ENCODE results near the gene COQ8A. TPM values are rescaled to one million over a fixed set of nuclear protein-coding genes. Genes with fewer than 3 reads are reported as not detected.

The COQ8A gene
- total RNA-seq, 1 donor from 2014 or later = 28.0 TPM

GRCh38 chr1:226937940-226938725 lies 2.0 kb upstream of the COQ8A start:
- Mint-ChIP-seq H3K27ac (peak overlapping the region; percentile 96), H3K4me1 (ENCODE audit: low read depth) (peaks cover 27% of the 10 kb centered on the region), H3K36me3 (ENCODE audit: low read depth) (peaks cover 24% of the 10 kb centered on the region), H3K27me3 (ENCODE audit: low read depth) (no peaks in the 10 kb centered on the region), H3K9me3 (peaks cover 29% of the 10 kb centered on the region), H3K4me3 (ENCODE audit: low read depth) (peak overlapping the region; percentile 87)
- intact Hi-C loops (cut with micrococcal nuclease) = loop anchor here (2.0 kb wide), 2 partner anchors 67 to 625 kb away; partner anchors contain the start of genes PSEN2 and ZNF678
- DNase-seq (ENCODE audit: low spot score) = no peak

- no peak for DNase-seq (ENCODE audit: low spot score)
- intact Hi-C loops (cut with micrococcal nuclease) = loop anchor here (1.0 to 2.0 kb wide), 3 partner anchors 56 to 624 kb away; partner anchors contain the start of genes PSEN2 and ZNF678
- H3K4me3 Mint-ChIP-seq (ENCODE audit: low read depth) = peak overlapping the region; percentile 87
These were observed 1.1 kb upstream of the COQ8A start for GRCh38 chr1:226938903-226939437.

GRCh38 chr1:226939438-226940028 lies 561 bp upstream of the COQ8A start:
- peak; percentile 67 for DNase-seq (ENCODE audit: low spot score)
- Mint-ChIP-seq H3K9me3 (peaks cover 21% of the 10 kb centered on the region), H3K4me3 (ENCODE audit: low read depth) (peak overlapping the region; percentile 87), H3K27me3 (ENCODE audit: low read depth) (no peaks in the 10 kb centered on the region), H3K27ac (peak overlapping the region; percentile 96), H3K36me3 (ENCODE audit: low read depth) (peaks cover 22% of the 10 kb centered on the region), H3K4me1 (ENCODE audit: low read depth) (peaks cover 32% of the 10 kb centered on the region)
- intact Hi-C loops (cut with micrococcal nuclease) = loop anchor here (1.0 to 5.0 kb wide), 5 partner anchors 56 to 623 kb away; partner anchors contain the start of genes CDC42BPA, PSEN2 and ZNF678

More at GRCh38 chr1:226938903-226939437, 1.1 kb upstream of the COQ8A start:
- Mint-ChIP-seq H3K36me3 (ENCODE audit: low read depth) (peaks cover 24% of the 10 kb centered on the region), H3K27me3 (ENCODE audit: low read depth) (no peaks in the 10 kb centered on the region), H3K27ac (peak overlapping the region; percentile 96), H3K4me1 (ENCODE audit: low read depth) (peaks cover 32% of the 10 kb centered on the region), H3K9me3 (peaks cover 26% of the 10 kb centered on the region)

GRCh38 chr1:226940806-226941067 lies 643 bp downstream of the COQ8A start:
- DNase-seq (ENCODE audit: low spot score) = no peak
- H3K9me3 Mint-ChIP-seq = peaks cover 10% of the 10 kb centered on the region
- peaks cover 32% of the 10 kb centered on the region for H3K4me1 Mint-ChIP-seq (ENCODE audit: low read depth)
- peak overlapping the region; percentile 61 for H3K27ac Mint-ChIP-seq
- intact Hi-C loops (cut with micrococcal nuclease) = loop anchor here (5.0 kb wide), 2 partner anchors 313 to 377 kb away; partner anchors contain the start of gene CDC42BPA
- peaks cover 11% of the 10 kb centered on the region for H3K36me3 Mint-ChIP-seq (ENCODE audit: low read depth)
- H3K4me3 Mint-ChIP-seq (ENCODE audit: low read depth) = peak overlapping the region; percentile 87
- H3K27me3 Mint-ChIP-seq (ENCODE audit: low read depth) = no peaks in the 10 kb centered on the region

GRCh38 chr1:226942392-226942791 lies 2.3 kb downstream of the COQ8A start:
- H3K27ac Mint-ChIP-seq = no peak overlapping the region
- peaks cover 4% of the 10 kb centered on the region for H3K36me3 Mint-ChIP-seq (ENCODE audit: low read depth)
- no peaks in the 10 kb centered on the region for H3K27me3 Mint-ChIP-seq (ENCODE audit: low read depth)
- no peak overlapping the region for H3K4me3 Mint-ChIP-seq (ENCODE audit: low read depth)
- no peak for DNase-seq (ENCODE audit: low spot score)
- H3K9me3 Mint-ChIP-seq = peaks cover 2% of the 10 kb centered on the region
- peaks cover 35% of the 10 kb centered on the region for H3K4me1 Mint-ChIP-seq (ENCODE audit: low read depth)
- intact Hi-C loops (cut with micrococcal nuclease) = loop anchor here (5.0 kb wide), 2 partner anchors 315 to 375 kb away; partner anchors contain the start of gene CDC42BPA

- H3K27ac Mint-ChIP-seq = no peak overlapping the region
- H3K9me3 Mint-ChIP-seq = peaks cover 2% of the 10 kb centered on the region
- intact Hi-C loops (cut with micrococcal nuclease) = loop anchor here (5.0 kb wide), 2 partner anchors 316 to 374 kb away; partner anchors contain the start of gene CDC42BPA
- H3K4me3 Mint-ChIP-seq (ENCODE audit: low read depth) = no peak overlapping the region
- H3K36me3 Mint-ChIP-seq (ENCODE audit: low read depth) = peaks cover 2% of the 10 kb centered on the region
- H3K27me3 Mint-ChIP-seq (ENCODE audit: low read depth) = no peaks in the 10 kb centered on the region
- DNase-seq (ENCODE audit: low spot score) = no peak
- H3K4me1 Mint-ChIP-seq (ENCODE audit: low read depth) = peaks cover 28% of the 10 kb centered on the region
These were observed 3.1 kb downstream of the COQ8A start for GRCh38 chr1:226943156-226943555.

GRCh38 chr1:226943927-226944326 lies 3.8 kb downstream of the COQ8A start:
- H3K27ac Mint-ChIP-seq = no peak overlapping the region
- peaks cover 6% of the 10 kb centered on the region for H3K36me3 Mint-ChIP-seq (ENCODE audit: low read depth)
- no peak overlapping the region for H3K4me3 Mint-ChIP-seq (ENCODE audit: low read depth)
- no peaks in the 10 kb centered on the region for H3K27me3 Mint-ChIP-seq (ENCODE audit: low read depth)
- intact Hi-C loops (cut with micrococcal nuclease) = loop anchor here (5.0 kb wide), 2 partner anchors 317 to 373 kb away; partner anchors contain the start of gene CDC42BPA
- H3K9me3 Mint-ChIP-seq = peaks cover 4% of the 10 kb centered on the region
- no peak for DNase-seq (ENCODE audit: low spot score)
- H3K4me1 Mint-ChIP-seq (ENCODE audit: low read depth) = peaks cover 20% of the 10 kb centered on the region

- H3K4me3 Mint-ChIP-seq (ENCODE audit: low read depth) = no peak overlapping the region
- H3K4me1 Mint-ChIP-seq (ENCODE audit: low read depth) = peaks cover 21% of the 10 kb centered on the region
These were observed 5.2 kb downstream of the COQ8A start for GRCh38 chr1:226945106-226945857.

GRCh38 chr1:226945858-226946245 lies 5.8 kb downstream of the COQ8A start:
- peaks cover 6% of the 10 kb centered on the region for H3K36me3 Mint-ChIP-seq (ENCODE audit: low read depth)
- H3K9me3 Mint-ChIP-seq = peaks cover 4% of the 10 kb centered on the region
- H3K4me1 Mint-ChIP-seq (ENCODE audit: low read depth) = peaks cover 22% of the 10 kb centered on the region
- DNase-seq (ENCODE audit: low spot score) = no peak
- H3K27me3 Mint-ChIP-seq (ENCODE audit: low read depth) = no peaks in the 10 kb centered on the region
- no peak overlapping the region for H3K4me3 Mint-ChIP-seq (ENCODE audit: low read depth)
- intact Hi-C loops (cut with micrococcal nuclease) = no loop called here
- H3K27ac Mint-ChIP-seq = no peak overlapping the region

More at GRCh38 chr1:226945106-226945857, 5.2 kb downstream of the COQ8A start:
- Mint-ChIP-seq H3K9me3 (peaks cover 4% of the 10 kb centered on the region), H3K36me3 (ENCODE audit: low read depth) (peaks cover 6% of the 10 kb centered on the region), H3K27ac (no peak overlapping the region), H3K27me3 (ENCODE audit: low read depth) (no peaks in the 10 kb centered on the region)
- DNase-seq (ENCODE audit: low spot score) = no peak
- intact Hi-C loops (cut with micrococcal nuclease) = no loop called here

GRCh38 chr1:226946285-226946684 lies 6.2 kb downstream of the COQ8A start:
- intact Hi-C loops (cut with micrococcal nuclease) = no loop called here
- no peak overlapping the region for H3K27ac Mint-ChIP-seq

GRCh38 chr1:226946841-226947240 lies 6.7 kb downstream of the COQ8A start:
- Mint-ChIP-seq H3K4me3 (ENCODE audit: low read depth) (no peak overlapping the region), H3K9me3 (peaks cover 4% of the 10 kb centered on the region), H3K36me3 (ENCODE audit: low read depth) (peaks cover 6% of the 10 kb centered on the region), H3K27me3 (ENCODE audit: low read depth) (no peaks in the 10 kb centered on the region), H3K4me1 (ENCODE audit: low read depth) (peaks cover 21% of the 10 kb centered on the region), H3K27ac (no peak overlapping the region)
- DNase-seq (ENCODE audit: low spot score) = no peak
- intact Hi-C loops (cut with micrococcal nuclease) = no loop called here

More at GRCh38 chr1:226946285-226946684, 6.2 kb downstream of the COQ8A start:
- H3K27me3 Mint-ChIP-seq (ENCODE audit: low read depth) = no peaks in the 10 kb centered on the region
- H3K9me3 Mint-ChIP-seq = peaks cover 4% of the 10 kb centered on the region
- H3K4me3 Mint-ChIP-seq (ENCODE audit: low read depth) = no peak overlapping the region
- H3K36me3 Mint-ChIP-seq (ENCODE audit: low read depth) = peaks cover 6% of the 10 kb centered on the region
- DNase-seq (ENCODE audit: low spot score) = no peak
- peaks cover 20% of the 10 kb centered on the region for H3K4me1 Mint-ChIP-seq (ENCODE audit: low read depth)

- no peak overlapping the region for H3K4me3 Mint-ChIP-seq (ENCODE audit: low read depth)
- peaks cover 4% of the 10 kb centered on the region for H3K9me3 Mint-ChIP-seq
- no peak for DNase-seq (ENCODE audit: low spot score)
- H3K4me1 Mint-ChIP-seq (ENCODE audit: low read depth) = peaks cover 16% of the 10 kb centered on the region
- H3K27me3 Mint-ChIP-seq (ENCODE audit: low read depth) = no peaks in the 10 kb centered on the region
- H3K27ac Mint-ChIP-seq = no peak overlapping the region
- peaks cover 6% of the 10 kb centered on the region for H3K36me3 Mint-ChIP-seq (ENCODE audit: low read depth)
- intact Hi-C loops (cut with micrococcal nuclease) = no loop called here
These were observed 8.0 kb downstream of the COQ8A start for GRCh38 chr1:226948051-226948450.

Measured in activated T-helper 2 cell treated with anti-CD3 and anti-CD28 coated beads, Interferon-gamma antibody, Interleukin-2, Interleukin-4, amounts not matched to agents 10 μg/mL and 5 μg/mL and 100 μg/mL, durations not matched to agents 14 hours and 24 hours and 36 hours (primary cell).